Stomach (tissue), 4 donors: ENCODE results near the gene RPS19.

ENCODE experiments used
- CTCF ChIP-seq, 7 experiments: fragments of 450-650 bp in 4 of 7; fragments of 200-600 bp in 3 of 7; sonication (generic) in 3 of 7; IDR thresholded peaks; one replicate each; pipeline ENCODE4 v1.5.1; 2016 to 2019; ENCODE audit warnings: antibody characterized with exemption in 7 of 7, control low read depth in 2 of 7, mild to moderate bottlenecking in 1 of 7
- EP300 ChIP-seq: sonication (generic); formaldehyde crosslinking; IDR thresholded peaks from one replicate; pipeline ENCODE4 v1.6.1; 2017; ENCODE audit warnings: antibody characterized with exemption

GRCh38 chr19:41906916-41907680 lies 47.0 kb downstream of the RPS19 start:
- TF ChIP-seq CTCF (IDR thresholded peaks at IDR 0.05) (no peak), EP300 (no peak)
